Measurements from ENCODE around the gene CDK19. TPM values are rescaled to one million over a fixed set of nuclear protein-coding genes. Genes with fewer than 3 reads are reported as not detected.

The CDK19 gene
- total and polyA plus RNA-seq, 2 of the 13 experiments (the other 11 are each of a cell fraction or from before 2014, with no cell fraction given): 13.4 to 27.0 TPM

GRCh38 chr6:110592765-110593164 lies 222.5 kb downstream of the CDK19 start:
- Histone ChIP-seq H3K9me3 (ENCODE audit: low read length) (peaks cover 5% of the 10 kb centered on the region; the same call in 1 of the 2 replicates), H3K9ac (ENCODE audit: insufficient read depth, low read depth, low read length) (no peak overlapping the region), H3K36me3 (replicated peaks in 1 of 2; ENCODE audit: control insufficient read depth in 1 of 2, insufficient read depth in 2 of 2, low read length in 2 of 2) (no peaks in the 10 kb centered on the region), H3K4me1 (ENCODE audit: insufficient read depth, low read length) (peaks cover 43% of the 10 kb centered on the region), H2AFZ (ENCODE audit: low read length) (no peak overlapping the region), H3K4me3 (replicated peaks in 1 of 3; ENCODE audit: insufficient read depth in 1 of 3, low read depth in 2 of 3, low read length in 3 of 3) (no peak overlapping the region), H3K79me2 (ENCODE audit: insufficient read depth, low read length) (no peaks in the 10 kb centered on the region), H3K4me2 (ENCODE audit: low read depth, low read length) (no peak overlapping the region), H3K27ac (ENCODE audit: extremely low read length, insufficient read depth, low read length) (no peak overlapping the region), H4K20me1 (ENCODE audit: insufficient read depth, low read length) (no peaks in the 10 kb centered on the region), H3K27me3 (ENCODE audit: control insufficient read depth in 1 of 2, insufficient read depth in 2 of 2, low read length in 2 of 2) (no peaks in the 10 kb centered on the region)
- 92% methylated on average over 5 of the region's 5 CpGs for WGBS (ENCODE audit: low lambda C conversion rate)
- in situ Hi-C loops (cut with HindIII; ENCODE audit: extremely low pct_ligation_motif_present, low pct_unique_long_range_greater_than_20kb) (no loop called here), intact Hi-C loops (cut with micrococcal nuclease; ENCODE audit: unreplicated experiment) (loop anchor here (10.0 kb wide), 1 partner anchor 68 kb away; no protein-coding TSS in a partner anchor)
- no TSS peak for BruUV-seq (replicated peaks)
- POLR2A ChIA-PET: no interaction called here
- no peak for TF ChIP-seq ZSCAN9 (CRISPR knock-in tag; IDR thresholded peaks at IDR 0.05; ENCODE audit: borderline replicate concordance)
- no peak for TF ChIP-seq AKAP8 (CRISPR knock-in tag; IDR thresholded peaks at IDR 0.05)
- no peak for TF ChIP-seq SETDB1 (CRISPR knock-in tag; IDR thresholded peaks at IDR 0.05; ENCODE audit: borderline replicate concordance)
- TF ChIP-seq AHR (CRISPR knock-in tag; IDR thresholded peaks at IDR 0.05): no peak
- no peak for TF ChIP-seq SUZ12 (IDR thresholded peaks at IDR 0.05; ENCODE audit: low read depth, low read length)
- TF ChIP-seq NR2F2 (IDR thresholded peaks at IDR 0.05; ENCODE audit: borderline replicate concordance, low read depth): no peak
- no peak for TF ChIP-seq ISL2 (CRISPR knock-in tag; IDR thresholded peaks at IDR 0.05)
- no peak for TF ChIP-seq MBD4 (IDR thresholded peaks at IDR 0.05; ENCODE audit: borderline replicate concordance, low read length)
- no peak for TF ChIP-seq ZNF326 (CRISPR knock-in tag; IDR thresholded peaks at IDR 0.05; ENCODE audit: borderline replicate concordance)
- TF ChIP-seq ZKSCAN5 (CRISPR knock-in tag; IDR thresholded peaks at IDR 0.05): no peak
- TF ChIP-seq ZNF382 (CRISPR knock-in tag; IDR thresholded peaks at IDR 0.05; ENCODE audit: borderline replicate concordance): no peak
- TF ChIP-seq SKI (IDR thresholded peaks at IDR 0.05; ENCODE audit: partially characterized antibody): no peak
- no peak for TF ChIP-seq RORA (CRISPR knock-in tag; IDR thresholded peaks at IDR 0.05)
- no peak for TF ChIP-seq NFE2 (CRISPR knock-in tag; IDR thresholded peaks at IDR 0.05)
- no peak for TF ChIP-seq KLF6 (CRISPR knock-in tag; IDR thresholded peaks at IDR 0.05)
- no peak for TF ChIP-seq PTBP1 (IDR thresholded peaks at IDR 0.05; ENCODE audit: low read depth, low read length, poor library complexity, severe bottlenecking)
- TF ChIP-seq ZNF720 (CRISPR knock-in tag; IDR thresholded peaks at IDR 0.05): no peak
- no peak for TF ChIP-seq SAFB2 (CRISPR knock-in tag; IDR thresholded peaks at IDR 0.05; ENCODE audit: borderline replicate concordance, low read depth)
- no peak for TF ChIP-seq ZFP36L1 (CRISPR knock-in tag; IDR thresholded peaks at IDR 0.05)
- CTCF ChIA-PET (ENCODE audit: low intra/inter-chr PET ratio, low total read pairs): no interaction called here
- DNase-seq (ENCODE audit: low spot score) (no peak), FAIRE-seq (no peak), ATAC-seq (no peak)

Data from HepG2 (cell line).